Amygdala (tissue), 56 donors: ENCODE data around the gene DCTN1.

Source experiments
- DNase-seq, 56 donors: peaks; one replicate each; lab custom pipeline; 2025; lab: John Stamatoyannopoulos, UW

The DCTN1 gene

DNA sequence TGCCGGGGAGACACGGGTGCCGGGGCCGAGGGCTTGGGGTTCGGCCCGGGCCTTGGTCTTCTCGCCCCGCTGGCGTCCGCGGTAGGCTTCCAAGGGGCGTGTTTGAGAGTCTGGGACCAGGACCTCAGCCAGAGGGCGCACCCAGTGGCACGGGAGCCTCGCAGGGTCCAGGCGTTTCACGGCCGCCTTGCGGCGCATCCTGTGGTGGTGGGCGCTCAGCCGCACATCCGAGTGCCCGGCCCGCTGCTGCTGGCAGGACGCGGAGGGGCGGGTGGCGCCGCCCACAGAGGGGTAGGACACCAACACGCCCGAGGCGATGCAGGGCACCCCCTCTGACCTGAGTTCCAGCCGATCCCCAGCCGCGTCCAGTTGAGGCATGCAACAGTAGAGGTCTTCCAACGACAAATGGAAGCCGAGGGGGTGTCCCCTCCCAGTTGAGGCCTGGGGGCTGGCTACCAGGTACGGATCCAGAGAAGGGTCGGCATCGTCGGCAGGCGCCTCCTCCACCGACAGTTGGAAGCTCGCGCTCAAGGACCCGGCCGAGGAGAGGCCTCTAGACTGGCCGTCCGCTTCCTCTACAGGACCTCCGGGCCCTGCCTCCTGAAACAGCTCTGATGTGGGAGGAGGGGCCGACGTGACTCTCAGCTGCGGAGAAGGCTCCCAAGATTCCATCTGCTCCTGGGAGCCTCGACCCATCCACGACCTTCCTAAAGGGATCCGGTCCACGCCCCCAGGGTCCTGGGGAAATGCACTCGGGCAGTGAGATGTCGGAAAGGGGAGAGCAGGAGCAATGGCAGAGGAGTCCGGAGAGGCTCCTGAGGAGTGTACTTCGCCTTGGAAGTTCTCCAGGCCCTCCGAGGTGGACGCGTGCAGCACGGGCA, 35.0 kb upstream of the DCTN1 start:
- peak in 22 of 56 donors; percentile 20 to 74 (median 38) for DNase-seq

DNA sequence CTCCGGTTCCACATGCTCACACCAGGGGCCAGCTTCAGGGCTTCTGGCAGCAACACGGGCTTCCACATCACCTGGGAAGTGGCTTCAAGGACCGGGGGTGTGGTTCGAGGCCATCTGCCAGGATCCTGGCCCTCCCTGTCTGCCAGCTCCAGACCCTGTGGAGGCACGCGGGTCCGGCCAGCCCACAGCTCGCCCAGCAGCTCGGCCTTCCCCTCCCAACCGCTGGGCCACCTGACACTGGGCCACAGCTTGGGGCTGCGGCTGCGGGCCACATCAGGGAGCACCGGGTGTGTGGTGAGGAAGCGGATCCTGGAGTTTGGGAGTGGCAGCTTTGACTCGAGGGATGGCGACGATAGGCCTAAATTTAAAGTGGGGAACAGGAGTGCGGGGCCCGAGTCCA, 34.3 kb upstream of the DCTN1 start:
- DNase-seq: no peak

DNA sequence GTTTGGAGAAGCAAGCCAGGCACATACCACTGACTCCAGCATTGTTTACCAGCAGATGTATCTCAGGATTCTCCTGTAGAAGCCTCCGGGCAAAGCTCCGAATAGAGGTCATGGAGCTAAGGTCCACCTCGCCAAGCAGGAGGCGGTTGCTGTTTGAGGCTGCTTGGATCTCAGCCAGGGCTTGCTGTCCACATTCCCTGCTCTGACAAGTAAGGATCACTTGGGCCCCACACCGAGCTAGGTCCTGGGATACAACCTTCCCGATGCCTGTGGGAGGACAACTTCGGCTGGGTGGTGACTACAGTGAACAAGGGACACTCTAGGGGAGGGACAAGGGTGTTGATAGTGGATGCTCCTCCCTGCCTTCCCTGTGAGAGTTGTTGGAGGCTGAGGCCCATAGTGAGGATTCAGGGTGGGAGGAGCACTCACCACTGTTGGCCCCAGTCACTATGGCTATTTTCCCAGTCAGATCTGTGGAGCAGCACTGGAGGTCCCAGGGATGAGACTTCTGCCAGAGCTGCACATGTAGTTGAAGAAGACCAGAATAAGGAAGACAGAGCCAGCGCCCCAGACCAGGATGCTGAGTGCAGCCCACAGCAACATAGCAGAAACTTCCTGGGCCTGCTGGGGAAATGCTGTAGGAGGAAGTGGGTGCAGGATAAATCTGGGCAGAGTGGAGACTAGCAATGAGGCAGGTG, 33.0 kb upstream of the DCTN1 start:
- DNase-seq: no peak

DNA sequence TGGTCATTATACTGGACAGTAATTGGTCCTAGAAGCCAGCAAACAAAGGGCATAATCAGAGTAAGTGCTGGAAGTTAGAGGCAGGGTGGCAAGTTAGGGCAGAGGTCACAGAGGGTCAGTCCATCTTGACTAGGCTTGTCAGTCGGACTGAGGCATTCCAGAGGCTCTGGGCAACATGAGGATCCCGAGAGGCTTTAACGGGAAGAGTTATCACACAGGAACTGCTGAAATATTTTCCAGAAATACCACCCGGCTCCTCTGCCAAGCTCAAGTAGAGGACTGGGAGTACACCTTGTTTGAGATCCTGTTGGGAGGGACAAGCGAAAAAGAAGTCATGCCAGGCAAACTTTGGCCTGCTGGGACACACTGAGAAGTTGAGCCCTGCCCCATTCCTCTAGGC, 27.6 kb upstream of the DCTN1 start:
- DNase-seq: no peak

DNA sequence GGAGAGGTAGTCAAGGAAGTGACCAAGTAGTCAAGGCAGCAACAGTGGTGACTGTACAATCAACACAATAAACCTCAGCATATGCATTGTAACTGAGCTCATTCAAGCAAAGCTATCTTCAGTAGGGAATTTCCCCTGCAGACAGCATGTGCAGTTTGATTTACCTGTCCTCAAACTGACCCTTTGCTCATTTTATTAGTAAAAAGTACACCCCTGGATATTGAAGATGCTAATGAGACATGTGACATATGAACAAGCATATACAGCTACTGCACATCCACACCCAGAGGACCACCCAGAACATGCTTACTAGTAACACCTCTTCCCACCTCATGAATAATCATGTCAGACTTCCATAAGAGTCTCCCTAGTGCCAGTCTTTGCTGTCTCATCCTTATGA, 25.9 kb upstream of the DCTN1 start:
- no peak for DNase-seq

DNA sequence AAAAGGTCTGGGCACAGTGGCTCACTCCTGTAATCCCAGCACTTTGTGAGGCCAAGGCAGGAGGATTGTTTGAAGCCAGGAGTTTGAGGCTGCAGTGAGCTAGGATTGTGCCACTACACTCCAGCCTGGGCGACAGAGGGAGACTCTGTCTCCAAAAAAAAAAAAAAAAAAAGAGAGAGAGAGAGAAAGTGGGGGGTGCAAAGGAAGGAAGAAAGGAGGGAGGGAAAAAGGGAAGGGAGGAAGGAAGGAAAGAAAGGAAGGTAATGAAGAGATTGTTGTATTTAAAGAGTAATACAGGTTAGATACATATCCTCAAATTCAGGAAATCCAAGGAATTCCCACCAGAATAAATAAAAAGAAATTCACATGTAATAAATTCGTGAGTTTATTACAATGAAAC, 21.8 kb upstream of the DCTN1 start:
- DNase-seq: no peak

DNA sequence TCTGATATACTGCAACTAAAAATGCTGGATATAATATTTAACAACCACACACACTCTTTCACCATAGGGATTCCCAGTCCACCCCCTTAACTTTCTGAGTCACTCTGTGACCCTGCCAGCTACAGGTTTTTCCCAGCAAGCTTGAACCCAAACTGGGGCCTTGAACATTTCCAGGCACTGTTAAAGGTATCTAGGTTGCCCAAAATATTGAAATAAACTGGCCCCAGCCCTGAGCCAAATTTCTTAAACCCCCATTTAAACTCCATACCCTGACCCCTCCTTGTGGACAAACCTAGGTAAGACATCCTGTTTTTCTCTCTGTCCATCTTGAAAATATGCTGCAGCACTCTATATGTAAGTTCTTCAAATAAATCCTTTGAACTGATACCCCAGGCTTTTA, 19.7 kb upstream of the DCTN1 start:
- no peak for DNase-seq

DNA sequence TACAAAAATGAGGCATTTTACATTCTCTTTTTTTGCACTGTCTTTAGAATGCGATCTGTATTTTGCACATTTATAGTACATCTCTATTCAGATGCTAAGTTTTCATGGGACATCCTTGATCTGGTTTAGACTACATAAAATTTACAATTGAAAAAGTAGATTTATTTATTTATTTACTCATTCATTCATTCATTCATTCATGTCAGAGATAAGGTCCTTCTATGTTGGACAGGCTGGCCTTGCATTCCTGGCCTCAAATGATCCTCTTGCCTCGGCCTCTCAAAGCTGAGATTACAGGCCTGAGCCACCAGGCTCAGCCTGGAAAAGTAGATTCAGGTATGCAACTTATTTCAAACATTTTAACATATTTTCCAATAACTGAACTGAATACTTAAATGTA, 16.0 kb upstream of the DCTN1 start:
- no peak for DNase-seq

DNA sequence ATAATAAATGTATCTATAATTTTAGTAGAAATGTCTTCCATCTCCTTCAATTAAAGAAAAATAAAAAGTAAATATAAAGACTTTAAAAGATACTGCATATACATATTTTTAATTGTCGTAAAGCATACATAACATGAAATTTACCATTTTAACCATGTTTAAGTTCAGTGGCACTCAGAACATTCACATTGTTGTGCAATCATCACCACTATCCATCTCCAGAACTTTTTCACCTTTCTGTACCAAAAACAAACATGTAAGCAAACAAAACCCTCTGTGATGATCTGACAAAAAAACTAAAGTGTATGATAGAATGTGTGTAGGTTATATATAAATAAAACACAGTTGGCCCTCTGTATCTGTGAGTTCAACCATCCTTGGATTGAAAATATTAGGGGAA, 13.4 kb upstream of the DCTN1 start:
- DNase-seq: no peak

DNA sequence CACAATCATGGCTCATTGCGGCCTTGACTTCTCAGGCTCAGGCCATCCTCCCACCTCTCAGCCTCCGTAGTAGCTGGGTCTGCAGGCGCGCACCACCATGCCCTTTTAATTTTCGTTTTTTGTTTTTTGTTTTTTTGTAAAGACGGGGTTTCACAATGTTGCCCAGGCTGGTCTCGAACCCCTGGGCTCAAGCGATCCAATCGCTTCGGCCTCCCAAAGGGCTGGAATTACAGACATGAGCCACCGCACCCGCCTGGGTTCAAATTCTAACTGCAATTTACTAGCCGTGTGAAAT, 12.3 kb upstream of the DCTN1 start:
- DNase-seq: no peak

DNA sequence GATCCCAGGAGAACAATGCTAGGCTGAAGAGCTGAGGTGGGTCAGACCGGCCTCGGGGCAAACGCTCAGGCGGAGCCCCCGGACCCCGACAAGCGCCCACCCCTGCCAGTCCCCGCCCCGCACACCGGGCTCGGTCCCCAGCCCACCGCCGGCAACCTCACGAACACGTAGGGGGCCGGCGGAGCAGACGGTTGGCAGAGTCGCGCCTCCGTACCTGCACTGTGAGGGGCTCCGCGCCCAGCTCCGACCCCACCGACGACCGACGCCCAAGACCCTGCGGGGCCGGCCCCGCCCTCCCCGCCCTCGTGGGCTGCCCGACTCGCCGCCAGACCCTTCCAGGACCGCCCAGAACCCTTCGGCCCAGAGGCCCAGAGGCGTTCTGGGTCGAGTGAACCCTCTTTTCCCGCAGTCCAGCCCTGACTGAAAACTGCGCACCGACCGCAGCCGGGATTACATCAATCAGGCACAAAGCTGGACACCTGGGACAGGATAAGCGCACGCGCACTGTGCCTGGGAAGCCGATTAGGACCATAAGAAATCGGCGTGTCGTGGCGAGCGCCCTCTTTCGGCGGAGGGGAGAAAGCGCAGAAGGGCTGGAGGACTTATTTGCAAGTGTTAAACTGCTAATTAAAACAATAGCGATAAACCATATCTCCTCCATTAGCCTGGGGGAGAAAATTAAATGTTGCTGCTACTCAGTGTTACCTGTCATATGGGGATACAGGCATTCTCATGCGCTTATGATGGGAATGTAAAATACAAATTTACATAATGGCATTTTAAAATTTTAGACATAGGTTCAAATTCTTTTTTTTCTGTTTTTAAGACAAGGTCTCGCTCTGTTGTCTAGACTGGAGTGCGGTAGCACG, 11.7 kb upstream of the DCTN1 start:
- DNase-seq: peak; percentile 42 to 96 (median 85)

DNA sequence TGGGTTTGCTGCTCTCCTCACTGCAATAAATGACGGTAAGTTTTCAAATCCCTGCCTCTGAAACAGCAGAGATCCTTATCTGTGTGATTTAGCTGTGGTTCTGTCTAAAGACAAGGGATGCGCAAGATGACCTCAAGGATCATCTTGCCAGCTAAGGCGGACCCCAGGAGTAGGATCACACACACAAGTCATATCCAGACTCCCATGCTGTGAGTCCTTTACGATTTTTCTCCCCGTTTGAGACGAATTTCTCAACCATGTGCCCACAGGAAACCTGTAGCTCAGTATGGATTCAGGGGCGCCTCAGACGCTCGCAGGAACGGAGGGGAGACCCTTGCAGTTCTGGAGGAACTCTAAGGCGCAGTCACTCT, 11.1 kb upstream of the DCTN1 start:
- peak in 3 of 56 donors; percentile 44 to 57 (median 51) for DNase-seq

DNA sequence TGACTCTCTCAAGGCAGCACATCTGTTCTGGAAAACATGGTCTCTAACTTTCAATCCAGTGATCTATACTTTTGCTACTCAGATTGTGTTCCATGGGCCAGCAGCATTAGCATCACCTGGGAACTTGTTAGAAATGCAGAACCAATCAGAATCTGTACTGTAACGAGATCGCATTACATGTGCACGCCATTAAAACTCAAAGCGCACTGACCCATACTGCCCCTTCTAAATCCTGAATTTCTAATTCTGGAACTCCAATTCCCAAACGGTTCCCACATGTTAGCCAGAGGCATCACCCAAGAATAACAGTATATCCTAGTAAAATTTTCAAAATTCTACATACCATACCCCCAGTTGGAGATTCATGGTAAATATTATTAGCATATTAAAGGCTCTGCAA, 10.5 kb upstream of the DCTN1 start:
- DNase-seq: no peak

DNA sequence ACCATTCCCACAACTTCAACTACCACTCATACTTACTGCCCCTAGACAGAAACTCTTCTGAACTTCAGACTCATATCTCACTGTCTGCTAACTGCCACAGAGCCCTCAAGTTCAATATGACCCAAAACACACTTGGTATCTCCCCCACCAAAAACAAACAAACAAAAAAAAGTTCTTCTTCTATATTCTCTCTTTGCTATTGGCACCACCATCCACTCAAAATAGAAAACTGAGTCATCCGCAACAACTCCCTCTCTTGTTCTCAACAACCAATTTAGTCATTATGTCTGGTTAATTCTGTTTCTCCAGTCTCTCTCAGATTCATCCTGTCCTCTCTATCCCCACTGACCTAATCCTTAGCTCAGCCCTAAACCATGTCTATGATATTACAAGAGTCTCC, 7.2 kb upstream of the DCTN1 start:
- DNase-seq: peak in 1 of 56 donors; percentile 5

DNA sequence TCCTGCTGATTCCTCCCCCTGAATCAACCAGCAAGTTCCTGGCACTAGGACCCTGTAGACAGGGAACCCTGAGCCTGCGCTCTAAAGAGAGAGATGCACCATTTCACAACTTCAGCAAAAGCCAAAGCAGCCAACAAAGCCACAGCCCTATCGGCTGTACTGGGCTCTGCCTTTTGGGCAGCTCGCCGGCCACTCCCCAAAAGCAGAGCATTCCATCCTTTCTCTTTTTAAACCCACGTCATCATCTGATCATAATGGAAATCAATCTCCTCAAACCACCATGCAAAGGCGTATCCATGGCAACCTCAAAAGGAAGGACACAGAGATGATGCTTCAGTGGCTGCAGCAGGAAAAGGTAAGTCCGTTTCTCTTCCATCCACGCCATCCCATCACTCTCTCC, 5.3 kb upstream of the DCTN1 start:
- DNase-seq: peak in 50 of 56 donors; percentile 12 to 83 (median 46)

DNA sequence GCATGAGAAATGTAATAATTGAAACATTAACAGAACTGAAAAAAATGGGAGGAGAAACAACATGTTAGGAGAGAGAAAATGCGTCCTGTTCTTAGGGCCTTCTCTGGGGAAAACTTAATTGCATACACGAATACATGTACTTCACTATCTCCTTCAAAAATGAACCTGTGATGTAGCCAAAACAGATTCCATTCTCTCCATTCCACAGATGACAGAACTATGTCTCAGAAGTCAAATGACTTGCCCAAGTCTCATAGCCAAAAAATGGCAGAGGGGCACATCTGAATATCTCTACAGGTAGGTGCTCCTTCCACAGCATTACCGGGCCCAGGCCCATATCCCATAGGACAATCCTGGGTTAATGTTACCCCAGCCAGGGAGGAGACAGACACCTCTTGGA, 3.9 kb upstream of the DCTN1 start:
- no peak for DNase-seq

DNA sequence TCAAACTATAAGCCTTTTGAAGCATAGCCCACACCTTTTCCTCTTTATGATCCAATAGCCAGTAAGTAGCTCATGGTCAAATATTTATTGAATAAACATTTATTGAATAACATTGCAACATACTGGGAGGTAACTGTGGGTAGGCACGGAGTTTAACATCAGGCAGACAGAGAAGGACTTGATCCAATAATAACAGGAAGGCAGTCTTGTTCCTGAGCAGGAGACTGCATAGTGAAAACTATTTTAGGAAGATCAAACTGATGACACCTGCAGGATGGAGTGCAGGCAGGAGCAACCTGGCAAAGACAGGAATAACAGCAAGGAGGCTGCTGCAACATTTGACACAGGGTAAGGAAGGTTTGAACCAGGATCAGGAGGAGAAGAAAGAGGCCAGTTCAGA, 3.1 kb upstream of the DCTN1 start:
- DNase-seq: no peak

DNA sequence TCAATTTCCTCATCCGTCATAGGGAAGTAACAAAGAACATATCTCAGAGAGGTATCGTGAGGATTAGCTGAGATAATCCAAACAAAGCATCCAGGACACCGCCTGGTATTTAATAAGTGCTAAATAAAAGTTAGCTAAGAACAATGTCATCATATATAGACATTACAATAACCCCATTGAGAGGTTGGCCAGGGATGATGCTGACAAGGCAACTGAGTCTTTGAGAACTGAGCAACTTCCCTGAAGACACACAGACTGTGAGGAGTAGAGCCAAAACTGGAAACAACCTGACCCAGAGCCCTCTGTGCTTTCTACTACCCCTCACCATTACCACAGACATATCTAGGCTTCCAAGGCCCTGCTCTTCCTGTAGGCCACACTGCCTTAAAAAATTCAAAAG, 1.6 kb upstream of the DCTN1 start:
- no peak for DNase-seq

DNA sequence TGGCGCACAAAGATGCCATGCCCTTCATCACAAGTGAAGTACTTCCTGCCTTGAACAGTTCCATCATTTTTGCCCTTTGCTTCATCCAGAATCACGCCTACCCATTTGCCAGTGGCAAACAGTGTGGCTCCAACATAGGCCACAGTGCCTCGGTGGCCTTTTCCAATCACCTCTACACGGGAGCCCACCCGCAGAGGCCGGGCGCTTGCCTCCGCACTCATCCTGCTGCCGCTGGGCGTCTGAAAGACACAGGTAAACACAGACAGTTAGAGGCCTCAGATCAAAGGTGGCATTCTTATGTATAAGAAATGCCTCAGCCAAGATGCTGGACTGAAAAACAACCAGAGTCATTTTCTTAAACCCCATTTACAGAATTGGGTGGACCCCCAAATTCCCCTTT, 2.1 kb downstream of the DCTN1 start:
- no peak for DNase-seq

DNA sequence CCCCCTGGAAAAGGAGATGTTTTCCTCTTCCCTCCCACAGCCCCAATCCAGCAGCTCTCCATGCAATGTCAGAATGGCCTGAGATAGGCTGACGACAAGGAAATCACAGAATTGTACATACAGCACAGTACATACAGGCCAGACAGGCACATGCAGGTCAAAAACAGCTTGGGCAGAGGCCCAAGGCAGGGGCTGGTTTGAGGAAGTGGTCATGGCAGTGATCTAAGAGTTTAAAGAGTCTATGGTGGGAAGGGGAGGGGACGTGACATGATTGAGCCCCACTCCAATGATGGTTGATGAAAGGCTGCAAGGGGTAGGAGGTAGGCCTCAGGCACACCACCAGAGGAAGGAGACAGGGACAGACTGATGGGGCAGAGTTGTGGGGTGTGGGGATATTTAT, 4.3 kb downstream of the DCTN1 start:
- no peak for DNase-seq

DNA sequence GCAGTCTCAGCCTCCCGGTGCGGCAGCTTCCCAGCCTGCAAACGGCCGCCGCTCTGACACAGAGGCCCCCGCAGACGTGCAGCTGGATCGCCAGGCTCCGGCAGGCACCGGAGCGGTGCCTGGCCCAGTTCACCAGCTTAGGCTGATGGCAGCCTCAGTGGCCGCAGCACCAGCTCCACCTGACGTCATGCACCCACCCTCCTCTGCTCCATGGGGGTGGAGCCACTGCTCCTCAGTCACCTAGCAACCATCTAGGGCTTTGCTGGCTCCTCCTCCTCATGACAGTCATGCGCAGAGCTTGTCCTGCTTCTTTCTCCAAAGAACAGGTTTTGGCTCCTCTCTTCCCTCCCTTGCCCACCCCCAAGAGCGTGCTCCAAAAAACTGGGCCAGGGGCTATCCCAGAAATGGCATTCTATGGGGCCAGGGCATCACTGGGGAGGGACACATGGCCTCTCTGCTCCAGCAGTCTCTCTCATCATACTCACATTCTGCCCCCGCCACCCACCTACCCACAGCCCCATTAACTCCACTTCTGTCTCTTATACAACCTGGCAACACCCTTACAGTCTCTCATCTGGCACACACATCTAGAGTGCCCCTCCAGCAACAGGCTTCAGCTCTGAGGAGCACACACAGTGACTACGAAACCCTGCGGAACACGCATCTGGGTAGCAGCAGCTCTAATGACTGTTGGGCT, 5.5 kb downstream of the DCTN1 start:
- DNase-seq: peak in 54 of 56 donors; percentile 38 to 99 (median 92)
